ENCODE data around the gene HUS1.
A peak's percentile ranks its signal among the peaks of the same experiment; 100 is the strongest.
"Not testable (repeated sequence)": the region's sequence is repeated elsewhere in the genome, so short reads cannot be mapped to it uniquely, and the experiment has no call there.

Gene HUS1

DNA sequence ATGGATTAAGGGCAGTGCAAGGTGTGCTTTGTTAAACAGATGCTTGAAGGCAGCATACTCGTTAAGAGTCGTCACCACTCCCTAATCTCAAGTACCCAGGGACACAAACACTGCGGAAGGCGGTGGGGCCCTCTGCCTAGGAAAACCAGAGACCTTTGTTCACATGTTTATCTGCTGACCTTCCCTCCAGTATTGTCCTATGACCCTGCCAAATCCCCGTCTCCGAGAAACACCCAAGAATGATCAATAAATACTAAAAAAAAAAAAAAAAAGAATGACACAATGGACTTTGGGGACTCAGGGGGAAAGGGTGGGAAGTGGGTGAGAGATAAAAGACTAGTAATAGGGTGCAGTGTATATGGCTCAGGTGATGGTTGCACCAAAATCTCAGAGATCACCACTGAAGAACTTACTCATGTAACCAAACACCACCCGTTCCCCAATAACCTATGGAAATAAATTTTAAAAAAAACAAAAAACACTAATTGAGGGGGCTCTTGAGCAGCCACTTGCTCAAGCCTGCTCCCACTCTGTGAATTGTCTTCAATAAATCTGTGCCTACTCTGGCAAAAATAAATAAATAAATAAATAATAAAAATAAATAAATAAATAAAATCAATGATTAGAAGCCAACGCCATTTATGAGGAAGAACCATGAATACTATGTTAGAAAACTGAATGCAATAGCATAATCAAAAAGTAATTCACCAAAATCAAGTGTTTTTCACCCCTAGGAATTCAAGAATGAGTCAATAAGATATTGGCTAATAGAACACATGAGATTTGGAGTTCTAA, 56.1 kb downstream of the HUS1 start:
- DNase-seq (ENCODE audit: low read depth in 2 of 2) = not testable (repeated sequence)

DNA sequence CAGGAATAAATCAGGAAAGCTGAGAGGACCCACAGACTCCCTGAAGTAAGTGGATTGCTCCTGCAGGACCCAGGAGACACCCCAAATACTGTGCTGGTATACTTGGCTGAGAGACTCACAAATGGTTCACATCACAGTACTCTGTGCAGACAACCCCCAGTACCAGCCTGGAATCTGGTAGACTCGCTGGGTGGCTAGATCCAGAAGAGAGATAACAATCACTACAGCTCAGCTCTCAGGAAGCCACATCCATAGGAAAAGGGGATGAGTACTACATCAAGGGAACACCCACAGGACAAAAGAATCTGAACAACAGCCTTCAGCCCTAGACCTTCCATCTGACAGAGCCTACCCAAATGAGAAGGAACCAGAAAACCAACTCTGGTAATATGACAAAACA, 62.9 kb downstream of the HUS1 start:
- not testable (repeated sequence) for DNase-seq (ENCODE audit: low read depth in 2 of 2)

DNA sequence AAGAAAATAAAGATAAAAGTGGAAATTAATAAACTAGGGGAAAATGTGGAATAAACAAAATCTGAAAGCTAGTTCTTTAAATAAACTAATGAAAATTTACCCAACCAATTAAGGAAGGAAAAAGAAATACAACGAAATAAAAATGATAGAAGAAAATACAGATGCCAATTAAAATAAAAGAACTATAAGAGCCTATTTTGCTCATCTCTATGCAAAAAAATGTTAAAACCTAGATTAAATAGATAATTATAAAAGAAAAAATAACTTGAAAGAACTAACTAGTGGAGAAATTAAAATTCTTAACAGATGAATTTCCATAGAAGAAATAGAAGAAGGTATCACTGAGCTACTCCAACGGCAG, 63.8 kb downstream of the HUS1 start:
- no peak for DNase-seq (ENCODE audit: low read depth in 2 of 2)

DNA sequence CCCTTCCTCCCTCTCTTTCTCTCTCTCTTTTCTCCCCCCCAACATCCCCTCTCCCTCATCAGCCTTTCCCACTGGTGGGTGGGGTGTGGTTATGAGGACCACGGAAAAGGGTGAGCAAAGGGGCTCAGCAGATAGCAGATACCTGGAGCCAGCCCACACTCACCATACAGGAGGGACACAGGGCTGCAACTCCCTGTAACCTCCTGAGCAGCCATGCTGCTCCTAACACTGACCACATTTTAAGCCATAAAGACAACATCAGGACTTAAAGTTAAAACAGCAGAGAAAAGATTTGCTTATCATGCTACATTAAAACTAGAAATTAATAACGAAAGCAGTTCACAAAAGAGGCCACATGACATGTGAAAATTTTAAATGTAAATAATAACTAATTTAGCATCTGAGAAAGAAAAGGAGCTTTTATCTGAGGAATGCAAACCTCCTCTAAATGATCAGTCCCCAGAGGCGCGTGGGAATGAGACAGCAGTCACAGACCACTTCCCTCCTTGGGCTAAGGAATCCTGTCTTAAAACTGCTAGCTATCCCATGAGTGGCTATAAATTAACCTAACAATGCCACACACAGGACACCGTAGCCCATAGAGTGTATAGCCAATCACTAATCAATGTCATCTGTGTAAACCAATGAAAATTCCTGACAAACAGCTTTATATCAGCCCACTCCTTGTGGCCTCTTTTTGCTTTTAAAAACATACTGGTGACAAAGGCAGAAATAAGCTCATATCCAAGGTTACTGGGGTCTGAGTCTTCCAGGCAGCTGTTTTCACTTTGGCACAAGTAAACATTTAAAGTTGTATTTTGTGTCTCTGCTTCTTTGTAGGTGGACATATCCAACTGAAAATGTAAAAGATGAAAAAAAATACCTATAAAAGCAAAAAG, 64.4 kb downstream of the HUS1 start:
- peak; percentile 54 to 56 for DNase-seq (ENCODE audit: low read depth in 2 of 2)

Data from fibroblast of skin of left quadriceps (primary cell).